OCI-LY3 (cell line): Measurements from ENCODE around the gene BORCS6.

Experiments
- CTCF ChIP-seq: fragments of 200-600, 300-600 bp; sonication (generic); IDR thresholded peaks from 2 replicates; pipeline ENCODE4 v1.5.1; 2014; ENCODE audit warnings: antibody characterized with exemption, low read length, low read depth
- EZH2phosphoT487 ChIP-seq: fragments of 200-600 bp; shearing (Covaris generic); IDR thresholded peaks from 2 replicates; pipeline ENCODE4 v1.6.1; 2018; ENCODE audit warnings: antibody characterized with exemption, mixed run types, low read depth

GRCh38 chr17:8162233-8162996 lies 27.6 kb downstream of the BORCS6 start, which contains the start of gene VAMP2:
- TF ChIP-seq EZH2phosphoT487 (no peak), CTCF (no peak)
